Mesendoderm (in vitro differentiated cells): ENCODE measurements around the gene PTK7.
A peak's percentile ranks its signal among the peaks of the same experiment; 100 is the strongest.
"Not testable (repeated sequence)": the region's sequence is repeated elsewhere in the genome, so short reads cannot be mapped to it uniquely, and the experiment has no call there.

ENCODE experiments used
- DNase-seq: peaks from one replicate; pipeline ENCODE4 v3.0.0; 2013
- H2AK5ac ChIP-seq: 2 replicates; pipeline ENCODE4 v1.6.1; 2013; ENCODE audit warnings: low read length, inconsistent platforms
- H2BK120ac ChIP-seq: 2 replicates; pipeline ENCODE4 v1.6.1; 2013; ENCODE audit warnings: low read depth, mild to moderate bottlenecking, low read length, moderate library complexity, mixed read lengths
- H2BK15ac ChIP-seq: replicated peaks from 2 replicates; pipeline ENCODE4 v1.6.1; 2013; ENCODE audit warnings: low read depth, mild to moderate bottlenecking, moderate library complexity
- H2BK5ac ChIP-seq: 2 replicates; pipeline ENCODE4 v1.6.1; 2013; ENCODE audit warnings: low read length, inconsistent platforms
- H3K18ac ChIP-seq: 2 replicates; pipeline ENCODE4 v1.6.1; 2013; ENCODE audit warnings: mild to moderate bottlenecking, low read length, mixed read lengths
- H3K23ac ChIP-seq: one replicate; pipeline ENCODE4 v1.6.1; 2013; ENCODE audit warnings: low read length
- H3K27ac ChIP-seq: 2 replicates; pipeline ENCODE4 v1.5.1; 2013; ENCODE audit warnings: low read depth, mild to moderate bottlenecking, inconsistent platforms, low read length, moderate library complexity
- H3K27me3 ChIP-seq: 2 replicates; pipeline ENCODE4 v1.6.1; 2013; ENCODE audit warnings: low read length, control low read depth, mild to moderate bottlenecking, inconsistent platforms; ENCODE audit not compliant: insufficient read depth, poor library complexity
- H3K36me3 ChIP-seq: 2 replicates; pipeline ENCODE4 v1.6.1; 2013; ENCODE audit warnings: low read length, inconsistent platforms; ENCODE audit not compliant: control insufficient read depth, insufficient read depth
- H3K4ac ChIP-seq: one replicate; pipeline ENCODE4 v1.6.1; 2013; ENCODE audit warnings: low read depth, mild to moderate bottlenecking, low read length, moderate library complexity
- H3K4me1 ChIP-seq: 2 replicates; pipeline ENCODE4 v1.6.1; 2013; ENCODE audit warnings: low read depth, low read length, inconsistent platforms; ENCODE audit not compliant: control insufficient read depth
- H3K4me2 ChIP-seq: 2 replicates; pipeline ENCODE4 v1.6.1; 2013; ENCODE audit warnings: low read length
- H3K4me3 ChIP-seq: 2 replicates; pipeline ENCODE4 v1.5.1; 2013; ENCODE audit warnings: mild to moderate bottlenecking, low read length
- H3K56ac ChIP-seq: one replicate; pipeline ENCODE4 v1.6.1; 2013; ENCODE audit warnings: low read length
- H3K79me1 ChIP-seq: 2 replicates; pipeline ENCODE4 v1.6.1; 2013; ENCODE audit warnings: low read length, inconsistent platforms
- H3K79me2 ChIP-seq: 2 replicates; pipeline ENCODE4 v1.6.1; 2013; ENCODE audit warnings: mild to moderate bottlenecking, low read length; ENCODE audit not compliant: control insufficient read depth, insufficient read depth
- H3K9ac ChIP-seq: 2 replicates; pipeline ENCODE4 v1.6.1; 2013; ENCODE audit warnings: low read length, inconsistent platforms
- H4K5ac ChIP-seq: one replicate; pipeline ENCODE4 v1.6.1; 2013; ENCODE audit warnings: low read length
- H4K8ac ChIP-seq: one replicate; pipeline ENCODE4 v1.6.1; 2013; ENCODE audit warnings: low read depth, mild to moderate bottlenecking, control low read depth, low read length, moderate library complexity
- WGBS: extraction: QIAGEN DNeasy Blood & Tissue Kit; methylation state at CpG from one replicate; pipeline ENCODE4 v1.1.7; 2013; ENCODE audit warnings: low lambda C conversion rate, missing lambda C conversion rate; ENCODE audit not compliant: insufficient coverage; ENCODE audit errors: extremely low coverage; 5-methylcytosine and 5-hydroxymethylcytosine counted together

PTK7 gene

DNA sequence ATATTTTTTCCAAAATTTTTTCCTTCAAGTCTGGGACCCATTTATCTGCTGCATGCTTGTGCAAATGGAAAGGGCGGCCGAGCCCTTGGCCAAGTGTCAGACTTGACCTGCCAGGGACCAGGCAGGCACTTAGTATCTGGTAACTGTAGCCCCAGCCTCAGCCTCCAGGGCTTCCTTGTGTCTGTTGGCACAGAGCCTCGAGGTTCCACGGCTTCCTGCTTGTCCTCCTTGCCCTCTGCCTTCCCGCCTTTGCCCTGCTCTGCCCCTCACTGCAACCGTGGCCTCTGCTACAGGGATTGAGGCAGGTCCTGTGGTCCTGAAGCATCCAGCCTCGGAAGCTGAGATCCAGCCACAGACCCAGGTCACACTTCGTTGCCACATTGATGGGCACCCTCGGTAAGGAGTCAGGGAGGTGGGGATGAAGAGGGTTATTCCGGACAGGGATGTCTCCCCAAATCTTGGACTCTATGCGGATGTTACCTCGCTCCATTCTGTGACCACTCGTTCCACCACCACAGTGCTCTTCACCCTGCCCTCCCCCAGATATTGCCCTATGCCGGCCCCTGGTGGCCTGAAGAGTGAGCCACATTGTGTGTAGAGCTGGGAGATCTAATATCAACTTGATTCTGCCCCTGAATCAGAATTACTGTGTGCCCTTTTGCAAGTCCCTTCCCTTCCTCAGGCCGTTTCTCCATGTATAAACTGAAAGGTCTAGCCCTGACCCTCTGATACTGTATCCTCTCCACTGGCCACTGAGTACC is 53.5 kb downstream of the PTK7 start:
- Histone ChIP-seq H3K79me1 (peaks cover 31% of the 10 kb centered on the region), H4K8ac (no peak overlapping the region), H2BK15ac (no peak overlapping the region), H3K56ac (peak overlapping the region; percentile 22), H3K23ac (no peak overlapping the region), H3K79me2 (peaks cover 19% of the 10 kb centered on the region), H2BK120ac (no peak overlapping the region), H2AK5ac (no peak overlapping the region), H3K27ac (no peak overlapping the region), H3K4me2 (no peak overlapping the region), H4K5ac (no peak overlapping the region), H3K18ac (no peak overlapping the region), H3K4ac (no peak overlapping the region), H3K36me3 (peaks cover 5% of the 10 kb centered on the region), H3K4me1 (no peaks in the 10 kb centered on the region), H3K27me3 (no peaks in the 10 kb centered on the region), H3K9ac (no peak overlapping the region), H2BK5ac (no peak overlapping the region), H3K4me3 (no peak overlapping the region)
- peak; percentile 71 for DNase-seq
- no CpG with 5 or more reads among the region's 15 CpGs for WGBS

DNA sequence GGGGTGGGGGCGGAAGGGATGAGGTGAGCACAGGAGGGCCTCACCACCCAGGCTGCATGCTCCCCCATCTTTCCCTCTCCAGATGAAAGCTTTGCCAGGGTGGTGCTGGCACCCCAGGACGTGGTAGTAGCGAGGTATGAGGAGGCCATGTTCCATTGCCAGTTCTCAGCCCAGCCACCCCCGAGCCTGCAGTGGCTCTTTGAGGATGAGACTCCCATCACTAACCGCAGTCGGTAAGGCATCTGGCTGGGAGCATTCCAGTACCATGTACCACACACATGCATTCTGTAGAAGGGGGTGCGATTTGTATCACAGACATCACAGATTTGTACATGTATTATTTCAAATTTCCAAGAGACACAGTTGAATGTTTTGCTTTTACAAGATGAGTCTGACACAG is 54.3 kb downstream of the PTK7 start:
- no peak for DNase-seq
- Histone ChIP-seq H3K4me3 (no peak overlapping the region), H2BK5ac (no peak overlapping the region), H4K8ac (no peak overlapping the region), H3K4ac (no peak overlapping the region), H3K4me1 (no peaks in the 10 kb centered on the region), H3K18ac (no peak overlapping the region), H3K56ac (no peak overlapping the region), H3K9ac (no peak overlapping the region), H2AK5ac (no peak overlapping the region), H4K5ac (no peak overlapping the region), H3K27me3 (no peaks in the 10 kb centered on the region), H2BK120ac (no peak overlapping the region), H3K4me2 (no peak overlapping the region), H3K79me1 (peaks cover 26% of the 10 kb centered on the region), H2BK15ac (no peak overlapping the region), H3K23ac (no peak overlapping the region), H3K27ac (no peak overlapping the region), H3K79me2 (peaks cover 15% of the 10 kb centered on the region), H3K36me3 (peaks cover 5% of the 10 kb centered on the region)
- no CpG with 5 or more reads among the region's 7 CpGs for WGBS

DNA sequence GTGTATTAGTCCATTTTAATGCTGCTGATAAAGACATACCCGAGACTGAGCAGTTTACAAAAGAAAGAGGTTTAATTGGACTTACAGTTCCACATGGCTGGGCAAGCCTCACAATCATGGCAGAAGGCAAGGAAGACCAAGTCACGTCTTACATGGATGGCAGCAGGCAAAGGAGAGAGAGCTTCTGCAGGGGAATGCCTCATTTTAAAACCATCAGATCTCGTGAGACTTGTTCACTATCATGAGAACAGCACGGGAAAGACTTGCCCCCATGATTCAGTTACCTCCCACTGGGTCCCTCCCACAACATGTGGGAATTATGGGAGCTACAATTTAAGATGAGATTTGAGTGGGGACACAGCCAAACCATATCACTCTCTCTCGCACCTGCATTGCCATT is 55.3 kb downstream of the PTK7 start:
- H3K23ac ChIP-seq, H4K5ac ChIP-seq, H3K79me2 ChIP-seq, H3K27me3 ChIP-seq, H3K27ac ChIP-seq, H2BK5ac ChIP-seq, H3K18ac ChIP-seq, H2BK15ac ChIP-seq, H3K4me2 ChIP-seq, H3K4me1 ChIP-seq, H3K4me3 ChIP-seq, H2AK5ac ChIP-seq, H3K56ac ChIP-seq, H3K4ac ChIP-seq, H2BK120ac ChIP-seq, DNase-seq, H4K8ac ChIP-seq, H3K36me3 ChIP-seq, H3K9ac ChIP-seq: not testable (repeated sequence)
- peaks cover 21% of the 10 kb centered on the region for H3K79me1 ChIP-seq
- no CpG with 5 or more reads among the region's 5 CpGs for WGBS

DNA sequence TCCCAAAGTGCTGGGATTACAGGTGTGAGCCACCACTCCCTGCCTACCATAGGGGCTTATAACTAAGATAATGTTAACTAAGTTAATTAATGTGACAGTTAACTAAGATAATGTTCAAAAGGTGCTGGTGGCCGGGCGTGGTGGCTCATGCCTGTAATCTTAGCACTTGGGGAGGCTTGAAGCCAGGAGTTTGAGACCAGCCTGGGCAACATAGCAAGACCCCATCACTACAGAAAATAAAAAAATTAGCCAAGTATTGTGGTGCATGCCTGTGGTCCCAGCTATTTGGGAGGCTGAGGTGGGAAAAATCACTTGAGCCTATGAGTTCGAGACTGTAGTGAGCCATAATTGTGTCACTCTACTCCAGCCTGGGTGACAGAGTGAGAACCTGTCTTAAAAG is 62.2 kb downstream of the PTK7 start:
- Histone ChIP-seq H3K36me3 (peaks cover 6% of the 10 kb centered on the region), H3K23ac (no peak overlapping the region), H3K9ac (no peak overlapping the region), H2BK5ac (no peak overlapping the region), H4K5ac (no peak overlapping the region), H3K27ac (no peak overlapping the region), H3K79me1 (no peaks in the 10 kb centered on the region), H2AK5ac (no peak overlapping the region), H3K4me1 (no peaks in the 10 kb centered on the region), H3K18ac (no peak overlapping the region), H3K27me3 (no peaks in the 10 kb centered on the region), H3K4ac (no peak overlapping the region), H2BK120ac (no peak overlapping the region), H4K8ac (no peak overlapping the region), H3K56ac (no peak overlapping the region), H3K79me2 (no peaks in the 10 kb centered on the region), H3K4me2 (no peak overlapping the region), H3K4me3 (no peak overlapping the region), H2BK15ac (no peak overlapping the region)
- WGBS, result no CpG with 5 or more reads among the region's 3 CpGs
- no peak for DNase-seq

DNA sequence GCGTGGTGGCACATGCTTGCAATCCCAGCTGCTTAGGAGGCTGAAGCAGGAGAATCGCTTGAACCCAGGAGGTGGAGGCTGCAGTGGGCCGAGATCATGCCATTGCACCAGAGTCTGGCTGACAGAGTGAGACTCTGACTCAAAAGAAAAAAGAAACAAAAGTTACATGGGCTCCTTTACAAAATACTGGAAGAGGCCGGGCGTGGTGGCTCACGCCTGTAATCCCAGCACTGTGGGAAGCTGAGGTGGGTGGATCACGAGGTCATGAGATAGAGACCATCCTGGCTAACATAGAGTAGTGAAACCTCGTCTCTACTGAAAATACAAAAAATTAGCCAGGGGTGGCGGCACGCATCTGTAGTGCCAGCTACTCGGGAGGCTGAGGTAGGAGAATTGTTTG is 63.9 kb downstream of the PTK7 start:
- H3K79me2 ChIP-seq, H3K56ac ChIP-seq, H3K4me2 ChIP-seq, H3K23ac ChIP-seq, H2BK120ac ChIP-seq, H2BK15ac ChIP-seq, H4K8ac ChIP-seq, H3K79me1 ChIP-seq, H2BK5ac ChIP-seq, H3K4ac ChIP-seq, H4K5ac ChIP-seq, H3K4me1 ChIP-seq, H3K18ac ChIP-seq, H3K27ac ChIP-seq, H3K9ac ChIP-seq, H3K36me3 ChIP-seq, H2AK5ac ChIP-seq, H3K27me3 ChIP-seq, H3K4me3 ChIP-seq, DNase-seq: not testable (repeated sequence)
- no CpG with 5 or more reads among the region's 11 CpGs for WGBS

DNA sequence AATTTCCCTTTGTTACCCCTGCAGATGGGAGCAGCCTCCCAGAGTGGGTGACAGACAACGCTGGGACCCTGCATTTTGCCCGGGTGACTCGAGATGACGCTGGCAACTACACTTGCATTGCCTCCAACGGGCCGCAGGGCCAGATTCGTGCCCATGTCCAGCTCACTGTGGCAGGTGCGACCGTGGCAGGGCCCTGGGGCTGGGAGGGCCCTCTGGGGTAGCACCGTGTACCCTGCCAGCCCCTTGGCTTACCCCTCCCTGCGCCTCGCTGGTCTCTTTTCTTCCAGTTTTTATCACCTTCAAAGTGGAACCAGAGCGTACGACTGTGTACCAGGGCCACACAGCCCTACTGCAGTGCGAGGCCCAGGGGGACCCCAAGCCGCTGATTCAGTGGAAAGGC is 65.5 kb downstream of the PTK7 start:
- Histone ChIP-seq H3K79me2 (no peaks in the 10 kb centered on the region), H4K5ac (no peak overlapping the region), H4K8ac (no peak overlapping the region), H3K18ac (no peak overlapping the region), H2BK120ac (no peak overlapping the region), H3K27ac (no peak overlapping the region), H3K23ac (no peak overlapping the region), H3K9ac (no peak overlapping the region), H3K56ac (no peak overlapping the region), H3K4ac (no peak overlapping the region), H3K4me1 (no peaks in the 10 kb centered on the region), H3K27me3 (no peaks in the 10 kb centered on the region), H3K79me1 (no peaks in the 10 kb centered on the region), H2BK5ac (no peak overlapping the region), H3K36me3 (peaks cover 6% of the 10 kb centered on the region), H2AK5ac (no peak overlapping the region), H3K4me2 (no peak overlapping the region), H2BK15ac (no peak overlapping the region), H3K4me3 (no peak overlapping the region)
- WGBS, result no CpG with 5 or more reads among the region's 16 CpGs
- no peak for DNase-seq
